ENCODE measurements around the gene SYCP3.

SYCP3 gene

DNA sequence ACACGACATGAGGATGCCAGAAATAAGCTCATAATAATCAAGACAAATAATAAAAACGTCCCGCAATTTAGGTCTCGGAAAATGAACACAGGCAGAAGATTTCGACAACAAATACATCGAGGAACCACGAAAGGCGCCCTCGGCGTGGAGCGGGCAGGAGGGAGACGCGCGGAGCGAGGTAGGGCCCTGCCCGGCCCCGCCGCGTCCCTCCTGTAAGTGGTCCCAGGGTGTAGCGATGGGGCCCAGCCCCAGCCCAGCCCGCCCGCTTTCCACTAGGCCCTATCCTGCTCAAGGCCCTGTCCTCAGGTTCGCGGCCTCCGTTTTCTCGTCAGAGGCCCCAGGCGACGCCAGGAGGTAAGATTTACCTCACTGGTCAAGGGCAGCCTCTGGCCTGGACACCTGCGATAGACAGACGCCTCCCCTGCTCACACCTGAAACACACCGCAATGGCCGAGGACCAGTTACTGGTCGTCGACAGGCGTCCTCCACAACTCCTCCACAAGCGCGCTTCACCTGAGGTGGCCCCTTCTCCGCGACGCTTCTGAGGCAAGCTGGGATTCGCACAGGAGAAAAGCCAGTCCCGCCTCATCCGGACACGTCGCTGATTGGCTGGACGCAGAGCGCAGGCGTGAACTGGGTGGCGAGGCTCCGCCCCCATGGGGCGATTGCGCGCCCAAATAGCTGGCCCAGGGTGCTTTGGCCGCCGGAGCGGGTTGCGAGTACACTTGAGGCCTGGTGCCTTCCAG, at the start of gene SYCP3:
TSS of gene SYCP3 (minus strand) at position 543 of the 746 bp plus-strand sequence. CDS start 1,527 bp downstream, outside the sequence.
- DNase-seq, result no peak

DNA sequence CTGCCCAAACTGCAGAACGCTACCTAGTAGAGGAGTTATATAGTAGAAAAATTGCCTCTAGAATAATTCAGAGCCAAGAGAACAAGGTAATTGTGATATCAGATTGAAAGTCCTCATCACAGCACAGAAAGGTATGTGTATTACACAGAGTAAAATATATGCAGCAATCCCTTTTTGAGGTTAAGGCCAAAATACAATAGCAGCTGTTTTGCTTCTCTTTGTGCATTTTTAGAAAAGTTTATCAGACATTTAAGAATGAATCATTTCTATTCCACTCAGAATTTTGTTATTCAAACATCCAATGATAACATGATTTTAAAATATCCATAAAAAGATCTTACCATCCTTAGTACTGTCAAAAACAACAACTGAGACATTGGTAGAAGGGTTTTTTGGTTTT, 46.4 kb upstream of the SYCP3 start:
- DNase-seq, result no peak

GRCh38 chr12:101784376-101784775, 45.1 kb upstream of the SYCP3 start:
- no peak for DNase-seq

- no peak for DNase-seq
These were observed 44.6 kb upstream of the SYCP3 start for GRCh38 chr12:101783838-101784237.

- DNase-seq, result no peak
These were observed 43.9 kb upstream of the SYCP3 start for GRCh38 chr12:101783150-101783549.

DNA sequence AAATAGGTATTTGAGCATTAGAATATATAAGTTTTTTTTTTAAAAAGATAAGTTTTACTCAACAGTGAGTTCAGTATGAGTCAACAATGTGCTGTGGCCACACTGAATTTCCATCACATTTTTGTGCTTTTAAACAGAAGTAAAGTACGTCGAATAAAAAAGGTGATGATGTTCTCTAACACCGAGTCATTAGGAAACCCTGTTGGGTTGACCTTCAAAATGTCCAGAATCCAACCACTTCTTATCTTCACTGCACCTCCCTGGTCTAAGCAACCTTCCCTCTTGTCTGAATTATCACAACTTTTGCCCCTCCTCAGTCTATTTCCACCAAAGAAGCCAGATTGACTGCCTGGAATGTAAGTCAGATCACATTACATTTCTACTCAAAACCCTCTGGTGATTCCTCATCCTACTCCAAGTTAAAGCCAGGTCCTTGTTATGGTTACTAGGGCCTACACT, 43.0 kb upstream of the SYCP3 start:
- no peak for DNase-seq

DNA sequence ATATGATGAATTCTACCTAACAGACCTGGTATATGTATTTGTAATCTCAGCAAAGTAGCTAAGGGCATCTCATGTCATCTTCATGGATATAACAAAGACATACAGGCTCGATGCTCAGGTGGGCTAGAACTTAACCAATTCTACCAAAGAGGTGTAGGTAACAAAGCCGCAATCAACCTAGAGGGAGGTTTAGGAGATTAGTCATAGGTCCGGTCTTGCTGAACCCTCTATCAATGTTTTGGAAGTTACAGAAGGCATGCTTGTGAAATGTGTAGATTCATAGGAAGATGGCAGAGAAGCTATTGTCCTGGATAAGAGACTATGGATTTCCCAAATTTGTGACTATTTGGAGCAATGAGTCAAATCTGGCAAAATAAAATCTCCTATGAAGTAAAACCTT, 42.6 kb upstream of the SYCP3 start:
- no peak for DNase-seq

DNA sequence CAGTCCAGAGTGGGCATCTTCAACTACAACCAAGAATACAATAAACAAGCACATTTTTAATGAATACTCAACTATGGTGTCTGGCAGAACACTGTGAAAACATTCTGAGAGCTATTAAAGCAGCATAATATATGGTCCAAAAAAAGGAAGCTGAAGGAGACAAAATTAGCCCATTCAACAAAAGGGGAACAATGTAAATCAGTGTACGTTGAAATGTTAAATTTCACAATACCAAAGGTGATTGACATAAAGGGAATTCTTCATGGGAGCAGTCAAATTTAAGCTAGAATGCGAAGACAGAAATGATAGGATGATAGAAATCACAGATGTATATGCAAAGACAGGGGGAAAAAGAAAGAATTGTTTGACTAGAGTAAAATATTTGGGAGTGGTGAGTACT, 41.3 kb upstream of the SYCP3 start:
- DNase-seq, result no peak

GRCh38 chr12:101779626-101780025, 40.4 kb upstream of the SYCP3 start:
- no peak for DNase-seq

DNA sequence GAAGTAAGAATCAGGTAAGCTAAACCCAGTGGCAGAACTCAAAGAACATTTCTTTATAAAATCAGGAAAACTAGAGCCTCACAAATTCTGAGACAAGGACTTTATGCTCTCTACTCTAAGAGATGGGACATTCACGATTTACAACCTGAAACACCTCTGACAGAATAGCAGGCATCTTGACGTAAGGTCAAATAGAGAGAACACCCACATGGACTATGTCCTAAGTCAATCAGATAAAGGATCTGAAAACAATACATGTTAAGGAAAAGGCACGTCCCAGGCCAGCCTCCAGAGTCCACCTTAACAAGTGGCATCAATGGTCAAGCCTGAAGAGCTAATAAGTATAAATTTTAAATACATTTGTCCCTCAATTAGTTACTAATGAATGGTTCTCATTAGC, 39.9 kb upstream of the SYCP3 start:
- no peak for DNase-seq

GRCh38 chr12:101777978-101778377, 38.7 kb upstream of the SYCP3 start:
- no peak for DNase-seq

DNA sequence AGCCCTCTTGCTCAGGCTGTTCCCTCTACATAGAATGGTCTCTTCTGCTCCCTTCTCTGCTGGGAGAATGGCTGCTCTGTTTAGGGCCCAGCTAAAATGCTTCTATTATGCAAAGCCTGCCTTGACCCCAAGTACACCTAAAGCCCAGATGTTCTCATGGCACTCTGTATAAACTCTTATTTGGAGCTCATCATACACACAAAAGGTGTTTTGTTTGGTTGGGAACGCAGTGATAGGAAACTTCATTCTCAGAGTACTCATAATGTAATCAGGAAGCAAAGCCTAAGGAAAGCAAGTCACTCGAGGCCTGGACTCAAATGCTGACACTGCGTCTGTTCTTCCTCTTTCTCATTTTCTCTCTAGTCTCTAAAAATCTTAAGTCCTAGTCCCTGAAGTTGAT, 38.2 kb upstream of the SYCP3 start:
- DNase-seq, result no peak

GRCh38 chr12:101775816-101776215, 36.6 kb upstream of the SYCP3 start:
- no peak for DNase-seq

DNA sequence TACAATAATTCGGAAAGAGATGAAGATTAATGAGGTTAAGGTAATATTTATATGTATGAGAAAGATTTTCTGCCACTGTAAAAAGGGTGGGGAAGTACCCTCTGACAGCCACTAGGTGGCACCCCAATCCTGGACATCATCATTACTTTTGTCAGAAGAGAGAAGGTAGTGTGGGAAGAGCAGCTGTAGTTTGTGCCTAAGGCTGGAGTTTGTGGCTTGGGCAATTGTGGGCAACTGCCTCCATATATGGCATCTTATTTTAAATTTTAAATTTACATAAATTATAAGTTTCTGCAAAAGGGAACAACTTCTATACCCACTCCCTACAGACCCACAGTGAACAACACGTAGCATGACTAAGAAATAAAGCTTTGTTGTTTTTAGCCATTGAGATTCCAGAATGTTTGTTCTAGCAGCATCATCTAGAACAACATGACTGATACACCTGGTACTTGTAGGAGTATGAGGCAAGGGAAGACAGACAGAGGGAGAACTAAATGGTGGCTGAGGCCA, 34.4 kb upstream of the SYCP3 start:
- peak; percentile 65 for DNase-seq

DNA sequence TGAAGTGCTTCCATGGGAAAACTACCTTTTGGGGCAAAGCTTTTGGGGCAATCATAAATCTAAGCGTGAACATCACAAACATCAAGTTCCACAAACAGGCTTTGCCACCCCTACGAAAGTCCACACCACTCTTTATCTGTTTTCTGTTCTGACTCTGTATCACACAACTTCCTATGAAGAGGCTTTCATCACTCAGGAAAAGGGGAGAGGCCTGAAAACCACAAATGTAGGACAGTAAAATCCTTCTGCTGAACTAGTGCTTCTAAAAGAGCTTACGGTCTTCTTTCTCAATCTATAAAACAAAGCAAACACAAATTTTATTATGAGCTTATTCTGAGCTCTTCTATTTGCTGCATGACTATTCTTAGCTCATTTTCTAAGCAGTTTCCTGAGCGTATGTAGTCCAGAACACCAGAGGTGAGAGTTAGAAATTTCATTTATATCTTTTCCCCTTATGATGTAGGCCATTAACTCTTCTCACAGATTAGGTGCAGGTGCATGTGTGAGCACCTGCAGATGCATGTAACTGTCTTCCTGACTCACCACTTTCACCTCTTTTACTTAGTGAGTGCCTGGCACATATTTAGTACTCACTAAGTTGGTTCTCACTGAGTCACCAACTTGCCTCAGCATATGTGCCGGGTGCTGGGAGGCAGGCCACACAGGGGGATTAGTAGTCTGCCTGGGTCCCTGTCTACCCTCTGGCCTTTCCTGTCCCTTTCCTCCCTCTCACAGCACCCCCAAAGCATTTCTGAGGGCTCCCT, 32.9 kb upstream of the SYCP3 start:
- no peak for DNase-seq

DNA sequence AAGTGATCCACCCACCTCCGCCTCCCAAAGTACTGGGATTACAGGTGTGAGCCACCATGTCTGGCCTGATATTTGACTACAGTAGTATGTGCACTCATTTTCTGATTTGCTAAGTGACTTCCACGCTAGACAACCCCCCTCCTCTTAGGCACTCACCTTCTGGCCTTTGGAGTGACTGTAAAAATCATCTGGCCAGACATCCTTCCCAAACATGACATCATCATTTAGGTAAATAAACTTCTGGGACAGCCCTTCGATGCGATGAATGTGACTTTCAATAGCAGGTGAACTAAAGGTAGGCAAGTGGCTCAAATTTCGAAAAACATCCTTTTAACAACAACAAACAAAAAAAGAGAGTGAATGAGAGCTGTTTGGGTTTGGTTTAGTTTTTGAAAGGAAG, 30.6 kb upstream of the SYCP3 start:
- DNase-seq, result no peak

DNA sequence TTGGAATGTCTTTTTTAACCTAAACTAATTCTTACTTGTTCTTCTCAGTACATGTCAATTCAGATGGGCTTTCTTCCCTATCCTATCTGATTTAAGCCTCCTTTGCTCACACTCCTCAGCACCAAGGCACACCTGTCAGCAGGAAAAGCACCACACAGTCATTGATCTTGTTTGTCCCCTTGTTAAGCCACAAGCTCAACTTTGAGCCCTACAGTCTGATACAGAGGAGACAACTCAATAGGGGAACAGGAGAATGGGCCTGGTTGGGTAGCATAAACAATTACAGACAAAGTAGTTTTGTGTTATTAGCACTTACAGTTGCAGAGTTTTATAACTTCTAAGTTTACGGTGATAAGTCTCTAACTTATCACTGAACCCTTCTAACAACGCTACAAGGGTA, 29.5 kb upstream of the SYCP3 start:
- no peak for DNase-seq

DNA sequence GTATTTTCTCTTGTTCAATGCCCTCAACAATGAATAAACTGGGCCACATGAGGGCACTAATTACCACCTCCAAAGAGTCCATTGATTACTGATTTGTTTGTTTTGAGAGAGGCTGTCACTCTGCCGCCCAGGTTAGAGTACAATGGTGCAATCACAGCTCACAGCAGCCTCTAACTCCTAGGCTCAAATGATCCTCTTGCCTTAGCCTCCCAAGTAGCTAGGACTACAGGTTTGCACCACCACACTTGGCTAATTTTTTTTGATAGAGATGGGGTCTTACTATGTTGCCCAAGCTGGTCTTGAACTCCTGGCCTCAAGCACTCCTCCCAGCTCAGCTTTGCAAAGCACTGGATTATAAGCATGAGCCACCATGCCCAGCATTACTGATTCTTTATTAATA, 28.3 kb upstream of the SYCP3 start:
- no peak for DNase-seq

DNA sequence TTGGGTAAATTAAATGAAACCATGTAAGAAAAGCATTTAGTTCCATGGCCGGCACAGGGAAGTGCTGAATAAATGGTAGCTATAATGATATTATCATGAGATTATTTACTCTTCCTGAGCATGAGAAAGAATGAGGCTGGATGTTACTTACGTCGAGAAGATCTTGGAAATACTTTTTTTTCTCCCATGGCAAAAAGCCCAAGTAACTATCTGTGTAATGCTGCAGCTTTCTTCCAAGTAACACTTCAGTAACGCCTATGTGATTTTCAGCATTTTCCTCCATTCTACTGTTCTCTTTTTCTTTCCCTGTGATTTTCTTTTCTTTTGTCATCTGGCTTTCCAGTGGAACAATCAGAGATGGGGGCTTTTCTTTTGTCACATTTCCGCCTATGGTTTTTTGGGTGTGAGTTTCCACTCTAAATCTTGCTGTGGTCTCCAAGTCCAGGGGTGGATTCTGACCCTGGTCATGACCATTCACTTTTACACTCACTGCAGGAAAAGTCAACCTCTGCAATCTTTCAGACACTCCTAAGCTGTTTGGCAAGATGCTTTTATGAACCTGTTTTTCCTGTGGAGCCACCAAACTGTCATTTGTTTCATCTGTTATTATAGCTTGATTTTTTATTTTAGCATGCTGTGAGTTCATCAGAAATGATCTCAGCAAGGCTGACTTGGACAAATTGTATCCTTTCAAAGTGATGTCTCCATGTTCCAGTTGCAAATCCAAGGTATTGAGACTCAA, 25.0 kb upstream of the SYCP3 start:
- DNase-seq, result no peak

DNA sequence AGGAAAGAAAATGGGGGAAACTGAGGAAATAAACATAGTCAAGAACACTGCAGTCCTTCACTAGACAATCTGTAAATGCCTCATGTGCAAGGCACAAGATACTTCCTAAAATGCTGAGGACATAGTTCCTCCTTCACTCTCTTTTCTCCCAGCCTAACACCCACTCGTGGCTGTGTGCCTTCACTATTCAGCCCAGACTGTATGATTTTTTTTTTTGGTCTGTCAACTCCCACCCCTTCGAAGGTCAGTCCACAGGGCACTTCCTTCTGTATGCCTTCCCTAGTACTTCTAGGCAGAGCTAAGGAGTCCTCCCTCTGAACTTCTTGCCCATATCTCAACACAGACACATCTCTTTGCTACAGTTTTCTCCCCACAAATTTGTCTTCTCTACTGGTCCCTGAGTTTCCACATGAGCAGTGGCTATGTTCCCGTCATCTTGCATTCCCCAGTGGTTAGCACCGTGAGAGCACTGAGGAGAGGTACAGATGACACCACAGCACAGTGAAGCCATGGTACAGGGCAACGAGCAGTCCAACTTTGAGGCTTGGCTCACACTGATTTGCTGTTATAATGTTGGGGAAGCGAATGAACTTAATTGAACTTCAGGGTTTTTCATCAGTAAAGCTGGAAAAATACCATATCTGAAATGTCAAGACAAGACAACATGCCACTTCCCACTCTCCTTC, 24.1 kb upstream of the SYCP3 start:
- no peak for DNase-seq

- DNase-seq, result no peak
These were observed 22.5 kb upstream of the SYCP3 start for GRCh38 chr12:101761781-101762180.

DNA sequence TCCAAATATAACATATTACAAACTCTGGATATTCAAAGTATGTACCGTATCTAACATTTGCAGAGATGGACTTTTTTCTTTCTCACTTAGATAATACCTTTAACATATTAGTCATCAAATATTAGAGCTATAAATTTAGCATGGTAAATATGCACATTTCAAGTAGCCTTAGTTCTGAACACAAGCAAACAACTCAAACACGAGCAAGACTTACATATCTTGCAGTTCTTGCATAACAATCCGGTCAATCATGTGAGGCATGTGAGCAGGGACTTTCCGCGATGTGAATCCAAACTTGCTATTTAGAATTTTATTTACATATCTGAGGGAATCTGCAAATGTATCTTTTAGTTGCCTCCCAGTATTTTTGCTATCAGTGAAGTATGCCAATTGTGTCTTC, 22.1 kb upstream of the SYCP3 start:
- DNase-seq, result no peak

All from activated naive CD4-positive, alpha-beta T cell treated with Interleukin-2 at 50 U/mL for 16 hours (primary cell).